Mammary epithelial cell (primary cell): ENCODE results near the gene YAE1.

Source experiments
- EZH2 ChIP-seq: IDR thresholded peaks from 2 replicates; pipeline ENCODE4 v1.6.1; 2012; ENCODE audit warnings: low read length, inconsistent platforms, borderline replicate concordance
- TF ChIP-seq, protein P1 (sequence below), 2 donors: IDR thresholded peaks in 1 of 2; conservative IDR thresholded peaks in 1 of 2; 2 replicates each; pipeline ENCODE4 v1.5.1; 2011 to 2012; ENCODE audit warnings: inconsistent platforms in 2 of 2, low read length in 2 of 2, mild to moderate bottlenecking in 2 of 2, control low read depth in 1 of 2, low read depth in 1 of 2; ENCODE audit not compliant: insufficient read depth in 1 of 2; ENCODE audit errors: extremely low read depth in 1 of 2

DNA sequence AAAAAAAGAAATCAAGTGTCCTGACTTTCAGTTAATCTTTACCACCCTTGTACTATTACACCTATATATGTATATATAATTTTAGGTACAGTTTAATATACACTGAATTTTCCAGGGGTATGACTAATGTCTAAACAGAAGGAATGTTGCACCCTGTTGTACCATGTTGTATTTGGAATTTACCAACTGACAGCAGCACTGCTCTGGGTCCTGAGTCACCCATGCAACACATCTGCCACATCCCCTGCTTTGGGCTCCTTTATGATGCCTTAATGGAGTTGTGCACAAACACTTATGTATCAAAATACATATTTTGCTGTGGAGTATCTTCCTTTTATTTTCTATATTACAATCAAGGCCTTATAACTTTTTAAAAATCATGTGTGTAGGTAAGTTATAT lies 21.2 kb downstream of the YAE1 start:
- TF ChIP-seq, protein P1, sequence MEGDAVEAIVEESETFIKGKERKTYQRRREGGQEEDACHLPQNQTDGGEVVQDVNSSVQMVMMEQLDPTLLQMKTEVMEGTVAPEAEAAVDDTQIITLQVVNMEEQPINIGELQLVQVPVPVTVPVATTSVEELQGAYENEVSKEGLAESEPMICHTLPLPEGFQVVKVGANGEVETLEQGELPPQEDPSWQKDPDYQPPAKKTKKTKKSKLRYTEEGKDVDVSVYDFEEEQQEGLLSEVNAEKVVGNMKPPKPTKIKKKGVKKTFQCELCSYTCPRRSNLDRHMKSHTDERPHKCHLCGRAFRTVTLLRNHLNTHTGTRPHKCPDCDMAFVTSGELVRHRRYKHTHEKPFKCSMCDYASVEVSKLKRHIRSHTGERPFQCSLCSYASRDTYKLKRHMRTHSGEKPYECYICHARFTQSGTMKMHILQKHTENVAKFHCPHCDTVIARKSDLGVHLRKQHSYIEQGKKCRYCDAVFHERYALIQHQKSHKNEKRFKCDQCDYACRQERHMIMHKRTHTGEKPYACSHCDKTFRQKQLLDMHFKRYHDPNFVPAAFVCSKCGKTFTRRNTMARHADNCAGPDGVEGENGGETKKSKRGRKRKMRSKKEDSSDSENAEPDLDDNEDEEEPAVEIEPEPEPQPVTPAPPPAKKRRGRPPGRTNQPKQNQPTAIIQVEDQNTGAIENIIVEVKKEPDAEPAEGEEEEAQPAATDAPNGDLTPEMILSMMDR (conservative IDR thresholded peaks at IDR 0.05 in 1 of 2, IDR thresholded peaks at IDR 0.05 in 1 of 2; ENCODE audit: extremely low read depth in 1 of 2, insufficient read depth in 1 of 2, low read depth in 1 of 2, low read length in 2 of 2): no peak
- TF ChIP-seq EZH2: no peak
